ENCODE data around the gene C20orf173. TPM values are rescaled to one million over a fixed set of nuclear protein-coding genes. Genes with fewer than 3 reads are reported as not detected.

Gene C20orf173
- total RNA-seq, 1 experiment from 2014 or later, result not detected

DNA sequence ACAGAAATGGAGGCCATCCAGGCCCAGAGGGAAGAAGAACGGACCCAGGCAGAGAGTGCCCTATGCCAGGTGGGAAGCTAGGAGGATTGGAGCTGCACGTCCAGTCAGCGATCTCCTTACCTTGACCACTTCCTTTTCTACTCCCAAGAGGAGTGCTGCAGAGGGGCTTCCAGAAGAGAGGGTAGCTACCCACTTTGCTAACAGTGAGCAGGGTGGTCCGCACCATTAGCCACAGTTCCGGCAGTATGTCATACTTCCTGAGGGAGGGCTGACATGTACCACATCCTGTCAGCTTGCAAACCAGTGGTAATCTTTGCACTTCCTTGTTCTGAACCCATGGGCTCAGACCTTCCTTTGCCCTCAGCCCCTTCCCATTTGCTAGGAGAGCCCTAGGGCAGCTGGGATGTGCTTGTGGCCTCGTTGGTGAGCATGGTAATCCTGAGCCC is 38.7 kb downstream of the C20orf173 start:
- H3K27me3 Mint-ChIP-seq (ENCODE audit: low read depth), result no peaks in the 10 kb centered on the region
- POLR2A ChIA-PET, result interaction anchor here (0.8 kb wide), 1 partner anchor 36 kb away, joined by 3 read pairs; no protein-coding TSS in a partner anchor
- CTCF ChIA-PET, result interaction anchor here (1.3 kb wide), 1 partner anchor 111 kb away, joined by 3 read pairs; no protein-coding TSS in a partner anchor
- no peak overlapping the region for H3K27ac Mint-ChIP-seq
- no peak overlapping the region for H3K4me3 Mint-ChIP-seq
- ATAC-seq, result no peak
- peaks cover 73% of the 10 kb centered on the region for H3K36me3 Mint-ChIP-seq
- TF ChIP-seq ELF4 (CRISPR knock-in tag; IDR thresholded peaks at IDR 0.05; ENCODE audit: low read depth) (no peak), NFATC4 (CRISPR knock-in tag; IDR thresholded peaks at IDR 0.05) (no peak), OVOL2 (CRISPR knock-in tag; IDR thresholded peaks at IDR 0.05; ENCODE audit: borderline replicate concordance) (no peak)
- TF ChIP-seq, protein P1, sequence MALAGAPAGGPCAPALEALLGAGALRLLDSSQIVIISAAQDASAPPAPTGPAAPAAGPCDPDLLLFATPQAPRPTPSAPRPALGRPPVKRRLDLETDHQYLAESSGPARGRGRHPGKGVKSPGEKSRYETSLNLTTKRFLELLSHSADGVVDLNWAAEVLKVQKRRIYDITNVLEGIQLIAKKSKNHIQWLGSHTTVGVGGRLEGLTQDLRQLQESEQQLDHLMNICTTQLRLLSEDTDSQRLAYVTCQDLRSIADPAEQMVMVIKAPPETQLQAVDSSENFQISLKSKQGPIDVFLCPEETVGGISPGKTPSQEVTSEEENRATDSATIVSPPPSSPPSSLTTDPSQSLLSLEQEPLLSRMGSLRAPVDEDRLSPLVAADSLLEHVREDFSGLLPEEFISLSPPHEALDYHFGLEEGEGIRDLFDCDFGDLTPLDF (CRISPR knock-in tag; IDR thresholded peaks at IDR 0.05), result no peak
- no peaks in the 10 kb centered on the region for H3K9me3 Mint-ChIP-seq
- no peak for DNase-seq (ENCODE audit: low spot score)
- H3K4me1 Mint-ChIP-seq, result no peaks in the 10 kb centered on the region

DNA sequence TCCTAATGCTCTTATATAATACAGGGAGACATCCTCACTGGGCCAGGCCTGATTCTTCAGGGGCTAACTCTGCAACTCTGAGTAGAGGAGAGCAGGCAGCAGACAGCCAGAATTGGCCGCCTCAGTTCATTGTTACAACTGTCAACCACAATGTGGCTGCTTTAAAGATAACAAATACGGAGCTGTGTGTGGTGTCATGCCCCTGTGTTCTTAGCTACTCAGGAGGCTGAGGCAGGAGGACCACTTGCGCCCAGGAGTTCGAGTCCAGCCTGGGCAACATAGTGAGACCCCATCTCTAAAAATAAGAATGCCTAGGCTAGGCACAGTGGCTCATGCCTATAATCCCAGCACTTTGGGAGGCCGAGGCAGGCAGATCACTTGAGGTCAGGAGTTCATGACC is 39.7 kb downstream of the C20orf173 start:
- no peaks in the 10 kb centered on the region for H3K4me1 Mint-ChIP-seq
- DNase-seq (ENCODE audit: low spot score) (no peak), ATAC-seq (no peak)
- ChIA-PET CTCF (no interaction called here), POLR2A (no interaction called here)
- no peak overlapping the region for H3K27ac Mint-ChIP-seq
- no peak for TF ChIP-seq SP1 (CRISPR knock-in tag; conservative IDR thresholded peaks at IDR 0.05)
- TF ChIP-seq ZNF671 (CRISPR knock-in tag; IDR thresholded peaks at IDR 0.05), result no peak
- TF ChIP-seq ZNF232 (CRISPR knock-in tag; IDR thresholded peaks at IDR 0.05), result no peak
- peak; percentile 66; the same call in 1 of the 2 replicates for TF ChIP-seq ZNF121 (CRISPR knock-in tag; IDR thresholded peaks at IDR 0.05)
- no peak for TF ChIP-seq GABPB1 (CRISPR knock-in tag; IDR thresholded peaks at IDR 0.05)
- no peak for TF ChIP-seq NFYB (CRISPR knock-in tag; conservative IDR thresholded peaks at IDR 0.05; ENCODE audit: low read depth)
- TF ChIP-seq RORB (CRISPR knock-in tag; IDR thresholded peaks at IDR 0.05), result no peak
- H3K9me3 Mint-ChIP-seq, result no peaks in the 10 kb centered on the region
- H3K36me3 Mint-ChIP-seq, result peaks cover 68% of the 10 kb centered on the region
- H3K4me3 Mint-ChIP-seq, result no peak overlapping the region
- no peaks in the 10 kb centered on the region for H3K27me3 Mint-ChIP-seq (ENCODE audit: low read depth)

- Mint-ChIP-seq H3K27ac (no peak overlapping the region), H3K9me3 (peaks cover 13% of the 10 kb centered on the region), H3K4me3 (no peak overlapping the region), H3K36me3 (peaks cover 65% of the 10 kb centered on the region), H3K27me3 (ENCODE audit: low read depth) (no peaks in the 10 kb centered on the region), H3K4me1 (no peaks in the 10 kb centered on the region)
- ChIA-PET POLR2A (no interaction called here), CTCF (interaction anchor here (1.1 kb wide), 1 partner anchor 8 kb away, joined by 3 read pairs; no protein-coding TSS in a partner anchor)
- no peak for TF ChIP-seq ATF3 (CRISPR knock-in tag; conservative IDR thresholded peaks at IDR 0.05)
- TF ChIP-seq NFYB (CRISPR knock-in tag; conservative IDR thresholded peaks at IDR 0.05; ENCODE audit: low read depth), result no peak
- TF ChIP-seq ZBTB21 (CRISPR knock-in tag; IDR thresholded peaks at IDR 0.05; ENCODE audit: borderline replicate concordance), result no peak
- TF ChIP-seq NFATC4 (CRISPR knock-in tag; IDR thresholded peaks at IDR 0.05), result no peak
- TF ChIP-seq, protein P2, sequence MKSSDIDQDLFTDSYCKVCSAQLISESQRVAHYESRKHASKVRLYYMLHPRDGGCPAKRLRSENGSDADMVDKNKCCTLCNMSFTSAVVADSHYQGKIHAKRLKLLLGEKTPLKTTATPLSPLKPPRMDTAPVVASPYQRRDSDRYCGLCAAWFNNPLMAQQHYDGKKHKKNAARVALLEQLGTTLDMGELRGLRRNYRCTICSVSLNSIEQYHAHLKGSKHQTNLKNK (CRISPR knock-in tag; IDR thresholded peaks at IDR 0.05), result no peak
- 0 out of 2 replicates have a peak, but pooled peaks have one; percentile 32 for TF ChIP-seq ZNF121 (CRISPR knock-in tag; IDR thresholded peaks at IDR 0.05)
- TF ChIP-seq, protein P3, sequence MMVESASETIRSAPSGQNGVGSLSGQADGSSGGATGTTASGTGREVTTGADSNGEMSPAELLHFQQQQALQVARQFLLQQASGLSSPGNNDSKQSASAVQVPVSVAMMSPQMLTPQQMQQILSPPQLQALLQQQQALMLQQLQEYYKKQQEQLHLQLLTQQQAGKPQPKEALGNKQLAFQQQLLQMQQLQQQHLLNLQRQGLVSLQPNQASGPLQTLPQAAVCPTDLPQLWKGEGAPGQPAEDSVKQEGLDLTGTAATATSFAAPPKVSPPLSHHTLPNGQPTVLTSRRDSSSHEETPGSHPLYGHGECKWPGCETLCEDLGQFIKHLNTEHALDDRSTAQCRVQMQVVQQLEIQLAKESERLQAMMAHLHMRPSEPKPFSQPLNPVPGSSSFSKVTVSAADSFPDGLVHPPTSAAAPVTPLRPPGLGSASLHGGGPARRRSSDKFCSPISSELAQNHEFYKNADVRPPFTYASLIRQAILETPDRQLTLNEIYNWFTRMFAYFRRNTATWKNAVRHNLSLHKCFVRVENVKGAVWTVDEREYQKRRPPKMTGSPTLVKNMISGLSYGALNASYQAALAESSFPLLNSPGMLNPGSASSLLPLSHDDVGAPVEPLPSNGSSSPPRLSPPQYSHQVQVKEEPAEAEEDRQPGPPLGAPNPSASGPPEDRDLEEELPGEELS (CRISPR knock-in tag; IDR thresholded peaks at IDR 0.05), result no peak
- no peak for ATAC-seq
- no peak for DNase-seq (ENCODE audit: low spot score)
These were observed 42.0 kb downstream of the C20orf173 start for GRCh38 chr20:35487479-35487878.

- ATAC-seq, result no peak
- POLR2A ChIA-PET, result interaction anchor here (1.2 kb wide), 1 partner anchor 25 kb away, joined by 4 read pairs; the partner anchor contains the start of gene CEP250
These were observed 49.7 kb downstream of the C20orf173 start for GRCh38 chr20:35479798-35480197.

More at GRCh38 chr20:35479798-35480197, 49.7 kb downstream of the C20orf173 start:
- CTCF ChIA-PET, result interaction anchor here (0.8 to 1.4 kb wide), 7 partner anchors 8 to 468 kb away, joined by 3 to 6 read pairs (median 3); partner anchors contain the start of gene ERGIC3
- DNase-seq (ENCODE audit: low spot score), result no peak
- Mint-ChIP-seq H3K27me3 (ENCODE audit: low read depth) (no peaks in the 10 kb centered on the region), H3K4me3 (no peak overlapping the region), H3K4me1 (no peaks in the 10 kb centered on the region), H3K27ac (no peak overlapping the region), H3K36me3 (peaks cover 53% of the 10 kb centered on the region), H3K9me3 (peaks cover 13% of the 10 kb centered on the region)
- TF ChIP-seq GRHL2 (CRISPR knock-in tag; IDR thresholded peaks at IDR 0.05; ENCODE audit: insufficient replicate concordance, severe bottlenecking) (no peak), CREM (CRISPR knock-in tag; IDR thresholded peaks at IDR 0.05) (no peak), TP53 (CRISPR knock-in tag; IDR thresholded peaks at IDR 0.05) (no peak)
- TF ChIP-seq, protein P1 (CRISPR knock-in tag; IDR thresholded peaks at IDR 0.05), result no peak
